ENCODE results near the gene PAH.

The PAH gene

DNA sequence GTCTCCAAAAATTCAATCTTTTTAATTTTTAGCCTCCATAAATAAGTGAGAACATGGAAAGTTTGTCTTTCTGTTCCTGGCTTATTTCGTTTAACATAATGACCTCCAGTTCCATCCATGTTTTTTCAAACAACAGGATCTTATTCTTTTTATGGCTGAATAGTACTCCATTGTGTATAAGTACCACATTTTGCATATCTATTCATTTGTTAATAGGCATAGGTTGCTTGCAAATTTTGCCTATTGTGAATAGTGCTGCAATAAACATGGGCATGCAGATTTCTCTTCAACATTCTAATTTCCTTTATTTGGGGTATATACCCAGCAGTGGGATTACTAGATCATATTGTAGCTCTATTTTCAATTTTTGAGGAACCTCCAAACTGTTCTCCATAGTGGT, 16.1 kb upstream of the PAH start:
- Histone ChIP-seq H3K9me3 (ENCODE audit: low read length) (no peaks in the 10 kb centered on the region), H3K4me1 (ENCODE audit: insufficient read depth, low read length) (no peaks in the 10 kb centered on the region), H3K36me3 (ENCODE audit: insufficient read depth, low read length) (no peaks in the 10 kb centered on the region), H3K27me3 (ENCODE audit: insufficient read depth, low read length) (no peaks in the 10 kb centered on the region), H3K4me3 (ENCODE audit: low read length) (no peak overlapping the region), H2AFZ (ENCODE audit: low read depth, low read length) (no peak overlapping the region)

DNA sequence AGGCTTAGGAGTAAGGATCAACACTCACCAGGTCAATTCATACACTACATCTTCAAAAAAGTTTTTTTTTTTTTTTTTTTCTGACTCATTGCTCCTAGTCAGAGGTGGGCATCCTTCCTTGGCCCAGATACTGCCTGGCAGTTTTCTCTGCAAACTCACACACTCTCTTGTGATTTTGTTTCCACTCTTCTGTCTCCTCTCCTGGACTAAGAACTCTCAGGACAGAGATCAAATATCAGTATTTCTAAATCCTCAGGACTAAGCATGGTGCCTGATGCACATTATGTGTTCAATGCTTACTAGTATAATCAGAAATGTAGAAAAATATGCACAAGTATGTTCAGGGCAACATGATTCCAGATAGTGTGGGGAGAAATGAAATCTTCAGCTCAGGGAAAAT, 10.2 kb upstream of the PAH start:
- H3K4me1 ChIP-seq (ENCODE audit: insufficient read depth, low read length) = no peaks in the 10 kb centered on the region
- no peaks in the 10 kb centered on the region for H3K9me3 ChIP-seq (ENCODE audit: low read length)
- H3K4me3 ChIP-seq (ENCODE audit: low read length) = no peak overlapping the region
- H3K27me3 ChIP-seq (ENCODE audit: insufficient read depth, low read length) = no peaks in the 10 kb centered on the region
- H3K36me3 ChIP-seq (ENCODE audit: insufficient read depth, low read length) = no peaks in the 10 kb centered on the region
- no peak overlapping the region for H2AFZ ChIP-seq (ENCODE audit: low read depth, low read length)

DNA sequence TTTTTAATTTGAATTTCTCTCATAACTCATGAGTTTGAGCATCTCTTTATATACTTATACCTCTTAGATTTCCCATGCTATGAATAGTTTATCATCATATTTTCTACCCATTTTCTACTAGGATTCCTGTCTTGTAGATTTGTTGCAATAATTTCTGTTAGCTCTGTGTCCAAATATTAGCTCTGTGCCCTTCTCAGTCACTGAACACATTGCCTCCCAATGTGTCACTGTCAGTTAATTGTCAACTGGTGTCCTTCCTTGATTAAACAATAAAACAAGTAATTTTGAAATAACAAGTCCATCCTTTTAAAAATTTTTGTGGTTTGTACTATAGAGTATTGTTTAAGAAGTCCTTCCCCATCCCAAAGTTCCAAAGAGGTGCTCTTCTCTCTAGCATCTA, 4.2 kb upstream of the PAH start:
- H3K9me3 ChIP-seq (ENCODE audit: low read length) = no peaks in the 10 kb centered on the region
- H2AFZ ChIP-seq (ENCODE audit: low read depth, low read length) = no peak overlapping the region
- H3K4me3 ChIP-seq (ENCODE audit: low read length) = no peak overlapping the region
- peaks cover 3% of the 10 kb centered on the region for H3K27me3 ChIP-seq (ENCODE audit: insufficient read depth, low read length)
- no peaks in the 10 kb centered on the region for H3K4me1 ChIP-seq (ENCODE audit: insufficient read depth, low read length)
- no peaks in the 10 kb centered on the region for H3K36me3 ChIP-seq (ENCODE audit: insufficient read depth, low read length)

- Histone ChIP-seq H3K9me3 (ENCODE audit: low read length) (no peaks in the 10 kb centered on the region), H3K36me3 (ENCODE audit: insufficient read depth, low read length) (no peaks in the 10 kb centered on the region)
Observed at GRCh38 chr12:102920271-102920670, 3.2 kb upstream of the PAH start.

DNA sequence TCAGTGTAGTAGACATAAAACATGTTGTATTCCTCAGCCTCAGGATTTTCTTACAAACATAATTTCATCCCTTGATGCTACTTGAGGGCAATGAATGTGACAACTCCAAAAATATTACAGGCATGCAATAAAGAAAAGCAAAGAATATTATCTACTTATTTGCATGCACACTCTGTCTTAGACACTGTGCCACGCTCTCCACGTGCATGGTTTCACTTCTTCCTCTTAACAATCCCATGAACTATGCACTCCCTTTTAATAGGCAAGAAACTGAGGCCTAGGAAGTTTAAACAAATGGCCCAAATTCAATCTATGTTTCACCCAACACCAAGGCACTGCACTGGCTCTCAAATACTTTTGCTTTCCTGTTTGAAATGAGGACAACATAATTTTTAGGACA, 1.8 kb upstream of the PAH start:
- H3K27me3 ChIP-seq (ENCODE audit: insufficient read depth, low read length) = peaks cover 3% of the 10 kb centered on the region
- no peak overlapping the region for H3K4me3 ChIP-seq (ENCODE audit: low read length)
- no peaks in the 10 kb centered on the region for H3K9me3 ChIP-seq (ENCODE audit: low read length)
- no peaks in the 10 kb centered on the region for H3K36me3 ChIP-seq (ENCODE audit: insufficient read depth, low read length)
- H2AFZ ChIP-seq (ENCODE audit: low read depth, low read length) = no peak overlapping the region
- no peaks in the 10 kb centered on the region for H3K4me1 ChIP-seq (ENCODE audit: insufficient read depth, low read length)

More at GRCh38 chr12:102920271-102920670, 3.2 kb upstream of the PAH start:
- Histone ChIP-seq H3K4me1 (ENCODE audit: insufficient read depth, low read length) (no peaks in the 10 kb centered on the region), H3K4me3 (ENCODE audit: low read length) (no peak overlapping the region), H2AFZ (ENCODE audit: low read depth, low read length) (no peak overlapping the region), H3K27me3 (ENCODE audit: insufficient read depth, low read length) (peaks cover 3% of the 10 kb centered on the region)

GRCh38 chr12:102916252-102917025, 605 bp downstream of the PAH start:
- Histone ChIP-seq H3K27me3 (ENCODE audit: insufficient read depth, low read length) (peaks cover 3% of the 10 kb centered on the region), H3K4me1 (ENCODE audit: insufficient read depth, low read length) (no peaks in the 10 kb centered on the region), H3K4me3 (ENCODE audit: low read length) (no peak overlapping the region), H2AFZ (ENCODE audit: low read depth, low read length) (no peak overlapping the region), H3K36me3 (ENCODE audit: insufficient read depth, low read length) (no peaks in the 10 kb centered on the region), H3K9me3 (ENCODE audit: low read length) (no peaks in the 10 kb centered on the region)

DNA sequence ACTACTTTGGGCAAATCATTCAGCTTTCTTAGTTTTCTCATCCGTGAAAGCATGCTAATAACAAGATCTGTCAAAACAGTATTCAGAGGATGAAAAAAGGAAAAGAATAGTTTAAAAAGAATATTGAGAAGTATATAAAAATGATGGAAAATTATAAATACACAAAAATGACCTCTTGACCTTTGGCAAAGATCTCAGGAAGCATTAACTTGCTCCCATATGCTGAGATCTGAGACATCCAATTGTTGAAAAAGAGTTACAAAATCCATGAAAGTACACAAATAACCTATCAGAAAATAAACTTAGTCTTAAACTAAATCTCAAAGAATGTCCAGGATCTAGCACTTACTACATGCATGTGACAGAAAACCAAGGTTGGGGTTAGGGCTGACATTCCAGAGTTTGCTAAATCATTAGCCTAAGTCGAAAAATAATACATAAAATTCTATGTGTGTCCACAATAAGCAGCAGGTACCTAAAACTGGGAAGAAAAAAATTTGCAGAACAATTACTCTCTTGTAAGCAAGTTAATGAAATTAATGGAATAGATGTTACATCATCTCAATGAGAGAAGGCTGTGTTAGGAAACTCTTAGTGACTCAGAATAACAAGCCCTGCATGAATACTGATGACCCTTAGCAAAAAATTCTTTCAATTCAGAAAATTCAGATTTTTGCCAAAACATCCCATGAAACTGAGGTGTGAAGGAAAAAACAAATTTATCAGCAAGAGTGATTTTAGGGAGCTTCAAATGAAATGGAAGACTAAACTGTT, 3.4 kb downstream of the PAH start:
- H3K36me3 ChIP-seq (ENCODE audit: insufficient read depth, low read length) = no peaks in the 10 kb centered on the region
- peaks cover 3% of the 10 kb centered on the region for H3K27me3 ChIP-seq (ENCODE audit: insufficient read depth, low read length)
- no peaks in the 10 kb centered on the region for H3K9me3 ChIP-seq (ENCODE audit: low read length)
- no peaks in the 10 kb centered on the region for H3K4me1 ChIP-seq (ENCODE audit: insufficient read depth, low read length)
- H3K4me3 ChIP-seq (ENCODE audit: low read length) = no peak overlapping the region
- H2AFZ ChIP-seq (ENCODE audit: low read depth, low read length) = no peak overlapping the region

- H3K9me3 ChIP-seq (ENCODE audit: low read length) = no peaks in the 10 kb centered on the region
- no peak overlapping the region for H2AFZ ChIP-seq (ENCODE audit: low read depth, low read length)
- H3K4me1 ChIP-seq (ENCODE audit: insufficient read depth, low read length) = no peaks in the 10 kb centered on the region
- no peak overlapping the region for H3K4me3 ChIP-seq (ENCODE audit: low read length)
- no peaks in the 10 kb centered on the region for H3K36me3 ChIP-seq (ENCODE audit: insufficient read depth, low read length)
- H3K27me3 ChIP-seq (ENCODE audit: insufficient read depth, low read length) = no peaks in the 10 kb centered on the region
Observed at GRCh38 chr12:102912258-102912657, 4.8 kb downstream of the PAH start.

GRCh38 chr12:102911320-102911719, 5.7 kb downstream of the PAH start:
- Histone ChIP-seq H3K4me1 (ENCODE audit: insufficient read depth, low read length) (no peaks in the 10 kb centered on the region), H2AFZ (ENCODE audit: low read depth, low read length) (no peak overlapping the region), H3K4me3 (ENCODE audit: low read length) (no peak overlapping the region), H3K9me3 (ENCODE audit: low read length) (no peaks in the 10 kb centered on the region), H3K27me3 (ENCODE audit: insufficient read depth, low read length) (no peaks in the 10 kb centered on the region), H3K36me3 (ENCODE audit: insufficient read depth, low read length) (no peaks in the 10 kb centered on the region)

- Histone ChIP-seq H2AFZ (ENCODE audit: low read depth, low read length) (no peak overlapping the region), H3K9me3 (ENCODE audit: low read length) (no peaks in the 10 kb centered on the region), H3K36me3 (ENCODE audit: insufficient read depth, low read length) (no peaks in the 10 kb centered on the region), H3K4me1 (ENCODE audit: insufficient read depth, low read length) (no peaks in the 10 kb centered on the region), H3K4me3 (ENCODE audit: low read length) (no peak overlapping the region), H3K27me3 (ENCODE audit: insufficient read depth, low read length) (no peaks in the 10 kb centered on the region)
Observed at GRCh38 chr12:102910792-102911191, 6.3 kb downstream of the PAH start.

DNA sequence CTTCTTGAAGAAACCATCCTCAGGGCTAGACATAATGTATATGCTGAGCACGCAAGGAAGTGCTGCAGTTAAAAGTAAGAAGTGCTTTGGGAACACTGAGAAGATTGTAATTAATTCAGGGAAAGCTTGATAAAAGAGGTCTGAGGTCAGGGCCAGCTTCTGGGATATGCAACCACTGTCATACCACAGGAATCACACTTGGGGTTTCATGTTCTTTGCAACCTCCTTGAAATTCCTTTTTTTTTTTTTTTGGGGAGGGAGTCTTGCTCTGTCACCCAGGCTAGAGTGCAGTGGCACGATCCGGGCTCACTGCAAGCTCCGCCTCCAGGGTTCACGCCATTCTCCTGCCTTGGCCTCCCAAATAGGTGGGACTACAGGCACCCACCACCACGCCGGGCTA, 6.9 kb downstream of the PAH start:
- no peaks in the 10 kb centered on the region for H3K9me3 ChIP-seq (ENCODE audit: low read length)
- H3K36me3 ChIP-seq (ENCODE audit: insufficient read depth, low read length) = no peaks in the 10 kb centered on the region
- no peaks in the 10 kb centered on the region for H3K27me3 ChIP-seq (ENCODE audit: insufficient read depth, low read length)
- no peaks in the 10 kb centered on the region for H3K4me1 ChIP-seq (ENCODE audit: insufficient read depth, low read length)
- H3K4me3 ChIP-seq (ENCODE audit: low read length) = no peak overlapping the region
- H2AFZ ChIP-seq (ENCODE audit: low read depth, low read length) = no peak overlapping the region

DNA sequence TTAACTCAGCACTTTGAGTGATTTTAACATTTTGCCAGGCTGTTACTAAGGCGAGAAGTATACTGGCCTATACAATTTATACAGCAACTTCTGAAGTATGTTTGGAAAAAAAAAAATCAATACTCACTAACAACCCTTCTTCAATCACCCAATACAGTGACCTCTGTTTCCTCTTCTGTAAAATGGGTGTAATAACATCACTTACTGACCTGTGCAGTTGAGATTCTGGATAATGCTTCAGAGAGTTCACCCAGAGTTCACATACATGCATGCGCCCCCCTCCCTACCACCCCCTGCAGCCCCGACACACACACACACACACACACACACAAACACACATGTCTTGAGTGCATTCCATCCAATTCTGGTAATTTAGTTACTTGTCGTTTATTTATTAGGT, 9.1 kb downstream of the PAH start:
- Histone ChIP-seq H2AFZ (ENCODE audit: low read depth, low read length) (no peak overlapping the region), H3K4me1 (ENCODE audit: insufficient read depth, low read length) (no peaks in the 10 kb centered on the region)

DNA sequence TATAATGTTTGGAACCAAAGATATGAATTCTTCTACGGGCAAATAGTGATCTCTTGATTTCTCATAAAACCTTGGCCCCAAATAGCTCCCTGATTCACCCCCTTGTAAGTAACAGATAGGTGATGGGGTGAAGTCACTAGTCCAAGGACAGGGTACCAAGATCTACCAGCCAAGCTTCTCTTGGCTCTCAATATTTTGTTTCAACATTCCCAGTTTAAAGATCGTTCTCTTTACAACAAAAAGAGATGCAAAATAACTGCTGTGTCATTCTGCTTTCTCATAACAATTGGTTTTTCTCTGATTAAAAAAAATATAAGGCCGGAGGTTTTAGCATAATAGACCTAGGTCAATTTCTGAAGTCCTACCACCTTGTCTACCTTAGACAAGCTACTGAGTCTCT, 11.8 kb downstream of the PAH start:
- no peaks in the 10 kb centered on the region for H3K4me1 ChIP-seq (ENCODE audit: insufficient read depth, low read length)
- H3K9me3 ChIP-seq (ENCODE audit: low read length) = no peaks in the 10 kb centered on the region
- no peak overlapping the region for H3K4me3 ChIP-seq (ENCODE audit: low read length)
- no peaks in the 10 kb centered on the region for H3K36me3 ChIP-seq (ENCODE audit: insufficient read depth, low read length)
- H3K27me3 ChIP-seq (ENCODE audit: insufficient read depth, low read length) = no peaks in the 10 kb centered on the region
- no peak overlapping the region for H2AFZ ChIP-seq (ENCODE audit: low read depth, low read length)

More for the DNA sequence above, 9.1 kb downstream of the PAH start:
- H3K27me3 ChIP-seq (ENCODE audit: insufficient read depth, low read length) = no peaks in the 10 kb centered on the region
- no peaks in the 10 kb centered on the region for H3K9me3 ChIP-seq (ENCODE audit: low read length)
- H3K4me3 ChIP-seq (ENCODE audit: low read length) = no peak overlapping the region
- H3K36me3 ChIP-seq (ENCODE audit: insufficient read depth, low read length) = no peaks in the 10 kb centered on the region
